NCI-H446 (cell line): ENCODE results near the gene RPH3AL.

Experiments
- DNase-seq, 2 experiments: peaks; one replicate each; lab custom pipeline; 2025; lab: John Stamatoyannopoulos, UW

RPH3AL gene

GRCh38 chr17:336110-337021 is 16.2 kb downstream of the RPH3AL start:
- no peak for DNase-seq

GRCh38 chr17:335691-336090 is 16.9 kb downstream of the RPH3AL start:
- no peak for DNase-seq

GRCh38 chr17:334974-335481 is 17.6 kb downstream of the RPH3AL start:
- no peak for DNase-seq

GRCh38 chr17:333626-334396 is 18.8 kb downstream of the RPH3AL start:
- DNase-seq: no peak

- DNase-seq: no peak
These were observed 19.9 kb downstream of the RPH3AL start for GRCh38 chr17:332558-333322.

GRCh38 chr17:332023-332422 is 20.6 kb downstream of the RPH3AL start:
- DNase-seq: no peak

- DNase-seq: no peak
These were observed 21.5 kb downstream of the RPH3AL start for GRCh38 chr17:330993-331701.

- DNase-seq: no peak
These were observed 22.7 kb downstream of the RPH3AL start for GRCh38 chr17:329784-330420.

- no peak for DNase-seq
These were observed 24.6 kb downstream of the RPH3AL start for GRCh38 chr17:327971-328370.

- DNase-seq: no peak
These were observed 25.3 kb downstream of the RPH3AL start for GRCh38 chr17:327296-327695.

GRCh38 chr17:326010-326621 is 26.5 kb downstream of the RPH3AL start:
- no peak for DNase-seq

- no peak for DNase-seq
These were observed 27.2 kb downstream of the RPH3AL start for GRCh38 chr17:325270-326009.

- no peak for DNase-seq
These were observed 28.7 kb downstream of the RPH3AL start for GRCh38 chr17:323721-324571.

GRCh38 chr17:323181-323580 is 29.4 kb downstream of the RPH3AL start:
- DNase-seq: no peak

GRCh38 chr17:322006-322780 is 30.4 kb downstream of the RPH3AL start:
- no peak for DNase-seq

GRCh38 chr17:321386-321941 is 31.1 kb downstream of the RPH3AL start:
- DNase-seq: no peak

GRCh38 chr17:320809-321385 is 31.7 kb downstream of the RPH3AL start:
- no peak for DNase-seq
